Prostate gland (tissue), 2 donors: ENCODE results near the gene SNX9. TPM values are rescaled to one million over a fixed set of nuclear protein-coding genes. Genes with fewer than 3 reads are reported as not detected.

ENCODE experiments used
- DNase-seq: peaks from one replicate; pipeline ENCODE4 v3.0.0-alpha.2; 2019; ENCODE audit warnings: low spot score
- H3K27ac ChIP-seq, 2 donors: fragments of 200-600 bp; sonication (generic); 2 replicates each; pipeline ENCODE4 v1.5.1; 2017 to 2019
- H3K27me3 ChIP-seq: fragments of 200-600 bp; sonication (generic); replicated peaks from 2 replicates; pipeline ENCODE4 v1.5.1; 2019; ENCODE audit not compliant: insufficient read depth
- H3K36me3 ChIP-seq, 2 donors: fragments of 200-600 bp; sonication (generic); 1 replicate in 1 of 2; 2 replicates in 1 of 2; pipeline versions ENCODE4 v1.5.1 to v1.8.1; 2017 to 2019
- H3K4me1 ChIP-seq: fragments of 200-600 bp; sonication (generic); replicated peaks from 2 replicates; pipeline ENCODE4 v1.5.1; 2019
- H3K4me3 ChIP-seq, 2 donors: fragments of 200-600 bp; sonication (generic); 2 replicates each; pipeline ENCODE4 v1.5.1; 2017 to 2019
- H3K9me3 ChIP-seq: fragments of 200-600 bp; sonication (generic); 2 replicates; pipeline ENCODE4 v1.5.1; 2017
- CTCF ChIP-seq, 4 experiments: fragments of 200-600 bp in 2 of 4; fragments of 450-650 bp in 2 of 4; sonication (generic) in 2 of 4; IDR thresholded peaks; 1 replicate in 3 of 4; 2 replicates in 1 of 4; pipeline ENCODE4 v1.5.1; 2016 to 2019; ENCODE audit warnings: antibody characterized with exemption in 4 of 4, mild to moderate bottlenecking in 2 of 4, moderate library complexity in 2 of 4
- POLR2A ChIP-seq: fragments of 450-650 bp; IDR thresholded peaks from one replicate; pipeline ENCODE4 v1.6.1; 2016; ENCODE audit warnings: antibody characterized with exemption, mild to moderate bottlenecking
- POLR2AphosphoS5 ChIP-seq: sonication (generic); formaldehyde crosslinking; IDR thresholded peaks from one replicate; pipeline ENCODE4 v1.6.1; 2017; ENCODE audit warnings: antibody characterized with exemption
- WGBS: methylation state at CpG from one replicate; pipeline ENCODE4 v1.1.5; 2018; 5-methylcytosine and 5-hydroxymethylcytosine counted together
- intact Hi-C: fragments of 100-400 bp; cut with DNase I; formaldehyde crosslinking; loops from one replicate; pipeline ENCODE4 v1.14.2; 2022
- total RNA-seq, 2 donors: library from RNA; depleted of rRNA; stranded (reverse); fragments of >200 nt; gene quantifications; one replicate each; pipeline ENCODE4 v1.1.0, GENCODE V29; 2016

SNX9 gene
- total RNA-seq, 2 donors from 2014 or later, result 39.2 to 40.6 TPM

DNA sequence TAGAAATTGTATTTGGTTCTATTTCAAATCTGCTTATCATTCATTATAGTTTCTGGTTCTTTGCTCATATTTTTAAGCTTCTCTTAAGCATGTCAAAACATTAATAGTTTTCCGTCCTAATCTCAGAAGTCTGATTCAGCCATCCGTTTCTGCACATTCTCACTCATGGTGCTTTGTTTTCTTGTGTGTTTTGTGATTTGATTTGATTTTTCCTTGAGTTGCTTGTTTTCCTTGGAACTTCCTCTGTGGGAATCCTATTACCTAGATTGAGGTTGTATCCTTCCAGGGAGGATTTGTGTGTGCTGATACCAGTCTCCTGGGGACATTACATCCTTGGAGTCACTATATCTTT, 7.9 kb downstream of the SNX9 start:
- no peaks in the 10 kb centered on the region for H3K27me3 ChIP-seq
- intact Hi-C loops, result no loop called here
- H3K36me3 ChIP-seq, result no peaks in the 10 kb centered on the region
- no peak overlapping the region for H3K27ac ChIP-seq
- no peak overlapping the region for H3K4me3 ChIP-seq
- no peak for TF ChIP-seq POLR2A
- no peak for TF ChIP-seq CTCF (IDR thresholded peaks at IDR 0.05)
- TF ChIP-seq POLR2AphosphoS5, result no peak
- no peaks in the 10 kb centered on the region for H3K4me1 ChIP-seq
- WGBS, result 98% methylated on average over 2 of the region's 2 CpGs
- DNase-seq, result no peak
- no peaks in the 10 kb centered on the region for H3K9me3 ChIP-seq

GRCh38 chr6:157831424-157832249, 8.6 kb downstream of the SNX9 start:
- Histone ChIP-seq H3K4me3 (no peak overlapping the region), H3K4me1 (no peaks in the 10 kb centered on the region), H3K27ac (no peak overlapping the region), H3K27me3 (no peaks in the 10 kb centered on the region), H3K9me3 (no peaks in the 10 kb centered on the region), H3K36me3 (no peaks in the 10 kb centered on the region)
- WGBS, result 68% methylated on average over 3 of the region's 3 CpGs
- intact Hi-C loops, result no loop called here
- no peak for DNase-seq
- no peak for TF ChIP-seq POLR2AphosphoS5
- no peak for TF ChIP-seq POLR2A
- no peak for TF ChIP-seq CTCF (IDR thresholded peaks at IDR 0.05)

DNA sequence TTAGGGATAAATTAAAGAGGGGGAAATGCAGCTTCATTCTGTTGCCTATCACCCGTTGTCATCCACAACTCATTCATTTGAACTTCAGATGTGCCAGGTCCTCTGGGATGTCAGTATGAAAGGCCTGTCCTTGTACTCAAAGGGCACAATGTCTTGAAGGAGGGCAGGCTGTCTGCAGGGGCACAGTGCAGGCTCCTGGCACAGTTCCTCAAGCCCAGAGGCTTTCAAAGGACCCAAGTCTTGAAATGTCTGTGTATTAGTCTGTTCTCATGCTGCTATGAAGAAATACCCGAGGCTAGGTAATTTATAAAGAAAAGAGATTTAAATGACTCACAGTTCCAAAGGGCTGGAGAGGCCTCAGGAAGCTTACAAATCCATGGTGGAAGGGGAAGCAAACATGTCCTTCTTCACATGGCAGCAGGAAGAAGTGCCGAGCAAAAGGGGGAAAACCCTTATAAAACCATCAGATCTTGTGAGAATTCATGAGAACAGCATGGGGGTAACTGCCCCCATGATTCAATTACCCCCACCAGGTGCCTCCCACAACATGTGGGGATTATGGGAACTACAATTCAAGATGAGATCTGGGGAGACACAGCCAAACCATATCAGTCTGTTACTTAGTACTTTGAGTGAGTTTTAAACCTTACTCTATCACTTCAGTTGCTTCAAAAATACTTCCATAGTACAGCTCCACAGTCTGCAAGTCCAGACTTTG, 9.4 kb downstream of the SNX9 start:
- no peaks in the 10 kb centered on the region for H3K9me3 ChIP-seq
- DNase-seq, result no peak
- 74% methylated on average over 3 of the region's 3 CpGs for WGBS
- no peak overlapping the region for H3K27ac ChIP-seq
- no peak overlapping the region for H3K4me3 ChIP-seq
- no peak for TF ChIP-seq CTCF (IDR thresholded peaks at IDR 0.05)
- no peak for TF ChIP-seq POLR2AphosphoS5
- TF ChIP-seq POLR2A, result no peak
- H3K36me3 ChIP-seq, result no peaks in the 10 kb centered on the region
- H3K4me1 ChIP-seq, result no peaks in the 10 kb centered on the region
- no peaks in the 10 kb centered on the region for H3K27me3 ChIP-seq
- intact Hi-C loops, result no loop called here

GRCh38 chr6:157834549-157834948, 11.5 kb downstream of the SNX9 start:
- no peaks in the 10 kb centered on the region for H3K4me1 ChIP-seq
- TF ChIP-seq CTCF (IDR thresholded peaks at IDR 0.05) (no peak), POLR2AphosphoS5 (no peak)
- WGBS, result 93% methylated on average over 6 of the region's 6 CpGs

More at GRCh38 chr6:157834549-157834948, 11.5 kb downstream of the SNX9 start:
- H3K4me3 ChIP-seq, result no peak overlapping the region
- no peaks in the 10 kb centered on the region for H3K9me3 ChIP-seq
- H3K27ac ChIP-seq, result no peak overlapping the region
- no peak for DNase-seq
- intact Hi-C loops, result no loop called here
- H3K27me3 ChIP-seq, result no peaks in the 10 kb centered on the region
- no peaks in the 10 kb centered on the region for H3K36me3 ChIP-seq
